HEK293 (cell line): ENCODE data around the gene SLC11A2.
"Not testable (repeated sequence)": the region's sequence is repeated elsewhere in the genome, so short reads cannot be mapped to it uniquely, and the experiment has no call there.

Experiments used
- CTCF ChIA-PET: fragments of 350-600 bp; formaldehyde crosslinking; extraction: SDS; loops from one replicate; lab custom pipeline; 2021; ENCODE audit warnings: antibody characterized with exemption; lab: Yijun Ruan, JAX
- POLR2A ChIA-PET: fragments of 300-600 bp; formaldehyde crosslinking; extraction: SDS; loops from one replicate; lab custom pipeline; 2020; ENCODE audit warnings: antibody characterized with exemption, inconsistent platforms; lab: Yijun Ruan, JAX
- H3K27ac ChIP-seq: fragments of 200-500 bp; sonication (Bioruptor generic); 2 replicates; pipeline ENCODE4 v1.5.1; 2014; ENCODE audit warnings: low read depth, low read length, control low read depth, inconsistent platforms; ENCODE audit errors: extremely low read depth
- H3K36me3 ChIP-seq, 2 experiments: fragments of 200-500 bp in 1 of 2; sonication (Bioruptor generic) in 1 of 2; 1 replicate in 1 of 2; 2 replicates in 1 of 2; pipeline ENCODE4 v1.5.1; 2014 to 2017; ENCODE audit warnings: inconsistent platforms in 2 of 2, low read length in 2 of 2; ENCODE audit not compliant: control insufficient read depth in 2 of 2, insufficient read depth in 1 of 2
- H3K4me1 ChIP-seq: fragments of 200-500 bp; sonication (Bioruptor generic); 2 replicates; pipeline ENCODE4 v1.5.1; 2014; ENCODE audit warnings: mild to moderate bottlenecking, low read length, inconsistent platforms; ENCODE audit not compliant: control insufficient read depth, insufficient read depth
- H3K4me3 ChIP-seq: 2 replicates; pipeline ENCODE4 v1.5.1; 2011; ENCODE audit warnings: low read depth, mild to moderate bottlenecking, control low read depth, low read length, moderate library complexity
- H3K9me3 ChIP-seq: fragments of 200-500 bp; sonication (Bioruptor generic); 2 replicates; pipeline ENCODE4 v1.5.1; 2014; ENCODE audit warnings: low read depth, low read length, inconsistent platforms; ENCODE audit not compliant: control insufficient read depth, insufficient read depth
- BCL11A ChIP-seq: fragments of 450-650 bp; formaldehyde crosslinking; IDR thresholded peaks from 2 replicates; pipeline ENCODE4 v1.5.1; 2016; ENCODE audit warnings: low read depth, missing biosample characterization, missing genetic modification characterization
- BCL11B ChIP-seq: fragments of 450-650 bp; formaldehyde crosslinking; IDR thresholded peaks from 2 replicates; pipeline ENCODE4 v1.5.1; 2016; ENCODE audit warnings: low read depth, missing biosample characterization, missing genetic modification characterization
- EGR2 ChIP-seq: fragments of 450-650 bp; formaldehyde crosslinking; IDR thresholded peaks from 2 replicates; pipeline ENCODE4 v1.5.1; 2016; ENCODE audit warnings: low read depth, missing biosample characterization, missing genetic modification characterization
- GLIS2 ChIP-seq: fragments of 450-650 bp; formaldehyde crosslinking; IDR thresholded peaks from 2 replicates; pipeline ENCODE4 v1.5.1; 2016; ENCODE audit warnings: missing biosample characterization, missing genetic modification characterization
- MYNN ChIP-seq: fragments of 450-650 bp; formaldehyde crosslinking; IDR thresholded peaks from 2 replicates; pipeline ENCODE4 v1.5.1; 2016; ENCODE audit warnings: missing biosample characterization, missing genetic modification characterization, borderline replicate concordance
- OSR2 ChIP-seq: fragments of 450-650 bp; formaldehyde crosslinking; IDR thresholded peaks from 2 replicates; pipeline ENCODE4 v1.5.1; 2016; ENCODE audit warnings: missing biosample characterization, missing genetic modification characterization
- RBAK ChIP-seq: fragments of 450-650 bp; formaldehyde crosslinking; IDR thresholded peaks from 2 replicates; pipeline ENCODE4 v1.5.1; 2016; ENCODE audit warnings: missing biosample characterization, missing genetic modification characterization
- SALL2 ChIP-seq: fragments of 450-650 bp; formaldehyde crosslinking; IDR thresholded peaks from 2 replicates; pipeline ENCODE4 v1.5.0; 2017; ENCODE audit warnings: missing biosample characterization, mild to moderate bottlenecking, missing genetic modification characterization, borderline replicate concordance
- ZNF10 ChIP-seq: fragments of 450-650 bp; formaldehyde crosslinking; IDR thresholded peaks from 2 replicates; pipeline ENCODE4 v1.5.1; 2017; ENCODE audit warnings: missing biosample characterization, missing genetic modification characterization
- ZNF114 ChIP-seq: fragments of 450-650 bp; formaldehyde crosslinking; IDR thresholded peaks from 2 replicates; pipeline ENCODE4 v1.5.0; 2017; ENCODE audit warnings: missing biosample characterization, missing genetic modification characterization
- ZNF133 ChIP-seq: fragments of 450-650 bp; formaldehyde crosslinking; IDR thresholded peaks from 2 replicates; pipeline ENCODE4 v1.5.1; 2016; ENCODE audit warnings: missing biosample characterization, missing genetic modification characterization
- ZNF148 ChIP-seq: fragments of 450-650 bp; formaldehyde crosslinking; IDR thresholded peaks from 2 replicates; pipeline ENCODE4 v1.5.0; 2017; ENCODE audit warnings: missing biosample characterization, missing genetic modification characterization, borderline replicate concordance
- ZNF2 ChIP-seq: fragments of 450-650 bp; formaldehyde crosslinking; IDR thresholded peaks from 2 replicates; pipeline ENCODE4 v1.5.1; 2016; ENCODE audit warnings: missing biosample characterization, missing genetic modification characterization
- ZNF23 ChIP-seq: fragments of 450-650 bp; formaldehyde crosslinking; IDR thresholded peaks from 2 replicates; pipeline ENCODE4 v1.5.1; 2016; ENCODE audit warnings: missing biosample characterization, missing genetic modification characterization, borderline replicate concordance
- ZNF239 ChIP-seq: fragments of 450-650 bp; formaldehyde crosslinking; IDR thresholded peaks from 2 replicates; pipeline ENCODE4 v1.5.1; 2016; ENCODE audit warnings: missing biosample characterization, missing genetic modification characterization
- ZNF24 ChIP-seq: fragments of 450-650 bp; formaldehyde crosslinking; IDR thresholded peaks from 2 replicates; pipeline ENCODE4 v1.5.1; 2016; ENCODE audit warnings: missing biosample characterization, missing genetic modification characterization
- ZNF311 ChIP-seq: fragments of 450-650 bp; formaldehyde crosslinking; IDR thresholded peaks from 2 replicates; pipeline ENCODE4 v1.5.1; 2017; ENCODE audit warnings: missing biosample characterization, missing genetic modification characterization, borderline replicate concordance
- ZNF341 ChIP-seq: fragments of 450-650 bp; formaldehyde crosslinking; IDR thresholded peaks from 2 replicates; pipeline ENCODE4; 2016; ENCODE audit warnings: low read depth, missing biosample characterization, missing genetic modification characterization
- ZNF513 ChIP-seq: fragments of 450-650 bp; IDR thresholded peaks from 2 replicates; pipeline ENCODE4 v1.5.1; 2018; ENCODE audit warnings: missing biosample characterization, missing genetic modification characterization
- ZNF560 ChIP-seq: fragments of 450-650 bp; formaldehyde crosslinking; IDR thresholded peaks from 2 replicates; pipeline ENCODE4 v1.5.1; 2017; ENCODE audit warnings: missing biosample characterization, missing genetic modification characterization, borderline replicate concordance
- ZNF670 ChIP-seq: fragments of 450-650 bp; formaldehyde crosslinking; IDR thresholded peaks from 2 replicates; pipeline ENCODE4 v1.5.1; 2016; ENCODE audit warnings: missing biosample characterization, missing genetic modification characterization, low read depth

SLC11A2 gene

GRCh38 chr12:50955697-50956096 is 70.5 kb downstream of the SLC11A2 start:
- CTCF ChIA-PET, result interaction anchor here (0.7 kb wide), 1 partner anchor 63 kb away, joined by 4 read pairs; no protein-coding TSS in a partner anchor
- POLR2A ChIA-PET, result interaction anchor here (0.5 kb wide), 1 partner anchor 90 kb away, joined by 7 read pairs; no protein-coding TSS in a partner anchor

GRCh38 chr12:50955288-50955687 is 70.9 kb downstream of the SLC11A2 start:
- TF ChIP-seq ZNF560, result no peak
- no peak for TF ChIP-seq BCL11B (tag by site-specific recombination)
- TF ChIP-seq ZNF133, result no peak
- no peak for TF ChIP-seq ZNF341
- no peak for TF ChIP-seq MYNN (tag by site-specific recombination)
- TF ChIP-seq EGR2, result no peak
- no peak for TF ChIP-seq ZNF114 (tag by site-specific recombination)
- TF ChIP-seq ZNF513 (tag by site-specific recombination), result no peak
- TF ChIP-seq SALL2 (tag by site-specific recombination), result no peak
- no peak for TF ChIP-seq ZNF148 (tag by site-specific recombination)
- no peak for TF ChIP-seq ZNF670 (tag by site-specific recombination)
- no peak for TF ChIP-seq ZNF2 (tag by site-specific recombination)
- no peak for TF ChIP-seq ZNF24 (tag by site-specific recombination)
- TF ChIP-seq ZNF23 (tag by site-specific recombination), result no peak
- CTCF ChIA-PET, result interaction anchor here (0.7 kb wide), 1 partner anchor 64 kb away, joined by 4 read pairs; no protein-coding TSS in a partner anchor
- Histone ChIP-seq H3K36me3 (no peaks in the 10 kb centered on the region), H3K27ac (no peak overlapping the region), H3K9me3 (no peaks in the 10 kb centered on the region), H3K4me1 (no peaks in the 10 kb centered on the region), H3K4me3 (no peak overlapping the region)
- POLR2A ChIA-PET, result interaction anchor here (0.5 kb wide), 1 partner anchor 91 kb away, joined by 7 read pairs; no protein-coding TSS in a partner anchor

More at GRCh38 chr12:50955697-50956096, 70.5 kb downstream of the SLC11A2 start:
- H3K36me3 ChIP-seq, result no peaks in the 10 kb centered on the region
- no peaks in the 10 kb centered on the region for H3K9me3 ChIP-seq
- H3K4me1 ChIP-seq, result no peaks in the 10 kb centered on the region
- no peak overlapping the region for H3K4me3 ChIP-seq
- TF ChIP-seq ZNF239 (tag by site-specific recombination) (no peak), BCL11A (no peak), ZNF311 (tag by site-specific recombination) (no peak), GLIS2 (tag by site-specific recombination) (no peak), RBAK (no peak), OSR2 (tag by site-specific recombination) (no peak), ZNF10 (tag by site-specific recombination) (no peak)
- TF ChIP-seq, all 188 proteins: peak for 0
- no peak overlapping the region for H3K27ac ChIP-seq

GRCh38 chr12:50954789-50955188 is 71.4 kb downstream of the SLC11A2 start:
- H3K27ac ChIP-seq, POLR2A ChIA-PET, CTCF ChIA-PET, H3K4me3 ChIP-seq, H3K36me3 ChIP-seq, H3K4me1 ChIP-seq, H3K9me3 ChIP-seq: not testable (repeated sequence)
